Measurements from ENCODE around the gene C1orf232. TPM values are rescaled to one million over a fixed set of nuclear protein-coding genes. Genes with fewer than 3 reads are reported as not detected.

The C1orf232 gene
- total and polyA plus RNA-seq, 2 of the 8 experiments (the other 6 are each of a cell fraction or from before 2014, with no cell fraction given), result not detected

GRCh38 chr1:26164036-26164860 lies 4.5 kb downstream of the C1orf232 start (continued):
- TF ChIP-seq SUZ12 (IDR thresholded peaks at IDR 0.05; ENCODE audit: low read length), result peak; percentile 42; the same call in 1 of the 2 replicates
- TF ChIP-seq RNF2 (IDR thresholded peaks at IDR 0.05; ENCODE audit: borderline replicate concordance, low read depth, low read length, missing control alignments, poor library complexity, severe bottlenecking), result peak; percentile 40
- no peak for TF ChIP-seq SRF (IDR thresholded peaks at IDR 0.05; ENCODE audit: low read depth, low read length)
- TF ChIP-seq EZH2 (IDR thresholded peaks at IDR 0.05; ENCODE audit: low read depth, low read length, severe bottlenecking), result no peak
- no peak for TF ChIP-seq BACH1 (IDR thresholded peaks at IDR 0.05; ENCODE audit: low read length)
- TF ChIP-seq, protein P1, sequence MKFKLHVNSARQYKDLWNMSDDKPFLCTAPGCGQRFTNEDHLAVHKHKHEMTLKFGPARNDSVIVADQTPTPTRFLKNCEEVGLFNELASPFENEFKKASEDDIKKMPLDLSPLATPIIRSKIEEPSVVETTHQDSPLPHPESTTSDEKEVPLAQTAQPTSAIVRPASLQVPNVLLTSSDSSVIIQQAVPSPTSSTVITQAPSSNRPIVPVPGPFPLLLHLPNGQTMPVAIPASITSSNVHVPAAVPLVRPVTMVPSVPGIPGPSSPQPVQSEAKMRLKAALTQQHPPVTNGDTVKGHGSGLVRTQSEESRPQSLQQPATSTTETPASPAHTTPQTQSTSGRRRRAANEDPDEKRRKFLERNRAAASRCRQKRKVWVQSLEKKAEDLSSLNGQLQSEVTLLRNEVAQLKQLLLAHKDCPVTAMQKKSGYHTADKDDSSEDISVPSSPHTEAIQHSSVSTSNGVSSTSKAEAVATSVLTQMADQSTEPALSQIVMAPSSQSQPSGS (IDR thresholded peaks at IDR 0.05; ENCODE audit: low read length), result no peak
- peak in 1 of 2 experiments; percentile 31; a peak in 1 of 4 replicates for TF ChIP-seq HDAC2 (IDR thresholded peaks at IDR 0.05; ENCODE audit: borderline replicate concordance in 1 of 2, low read depth in 2 of 2, low read length in 2 of 2)
- TF ChIP-seq HDAC6 (IDR thresholded peaks at IDR 0.05; ENCODE audit: low read depth, low read length), result no peak
- no peak for TF ChIP-seq ZNF274 (IDR thresholded peaks at IDR 0.05; ENCODE audit: borderline replicate concordance, extremely low read depth, low read length)
- 0 out of 2 replicates have a peak, but pooled peaks have one; percentile 42 for TF ChIP-seq ATF3 (IDR thresholded peaks at IDR 0.05; ENCODE audit: insufficient read depth, low read depth, low read length)
- no peak for TF ChIP-seq CEBPB (IDR thresholded peaks at IDR 0.05; ENCODE audit: low read depth, low read length)
- peak in 1 of 2 experiments; percentile 48; a peak in 2 of 4 replicates for TF ChIP-seq RAD21 (IDR thresholded peaks at IDR 0.05 in 1 of 2, conservative IDR thresholded peaks at IDR 0.05 in 1 of 2; ENCODE audit: low read depth in 2 of 2, low read length in 2 of 2)
- TF ChIP-seq FOSL1 (IDR thresholded peaks at IDR 0.05; ENCODE audit: insufficient read depth, low read depth, low read length), result no peak
- TF ChIP-seq JUND (IDR thresholded peaks at IDR 0.05; ENCODE audit: low read length), result no peak
- no peak for TF ChIP-seq BRCA1 (IDR thresholded peaks at IDR 0.05; ENCODE audit: low read depth, low read length)
- TF ChIP-seq CBX8 (IDR thresholded peaks at IDR 0.05; ENCODE audit: borderline replicate concordance, low read depth, low read length), result no peak
- peak; percentile 42; the same call in 1 of the 2 replicates for TF ChIP-seq E2F6 (IDR thresholded peaks at IDR 0.05)
- TF ChIP-seq SIN3A (conservative IDR thresholded peaks at IDR 0.05 in 1 of 2, IDR thresholded peaks at IDR 0.05 in 1 of 2; ENCODE audit: low read depth in 1 of 2, low read length in 2 of 2), result no peak
- TF ChIP-seq MAFK (IDR thresholded peaks at IDR 0.05; ENCODE audit: low read depth, low read length), result no peak

All from H1 (cell line).